ENCODE measurements around the gene HPSE2. TPM values are rescaled to one million over a fixed set of nuclear protein-coding genes. Genes with fewer than 3 reads are reported as not detected.

Gene HPSE2
- polyA plus RNA-seq, 2 of the 4 experiments (the other 2 are of a cell fraction), result not detected

- FAIRE-seq (no peak), DNase-seq (ENCODE audit: low read depth in 1 of 2, low spot score in 1 of 2) (no peak), ATAC-seq (no peak)
- H3K4me3 ChIP-seq, result no peak overlapping the region
- WGBS (ENCODE audit: missing lambda C conversion rate), result 8% methylated on average over 2 of the region's 2 CpGs
- no peaks in the 10 kb centered on the region for H3K4me1 ChIP-seq
- H3K9me3 ChIP-seq, result no peaks in the 10 kb centered on the region
- no peak overlapping the region for H3K4me2 ChIP-seq
- TF ChIP-seq TFCP2L1 (CRISPR knock-in tag; IDR thresholded peaks at IDR 0.05) (no peak), PHF8 (IDR thresholded peaks at IDR 0.05; ENCODE audit: borderline replicate concordance, low read depth) (no peak), RCOR1 (IDR thresholded peaks at IDR 0.05; ENCODE audit: low read depth, low read length) (no peak), HMGXB4 (CRISPR knock-in tag; IDR thresholded peaks at IDR 0.05; ENCODE audit: borderline replicate concordance) (no peak), JUNB (IDR thresholded peaks at IDR 0.05) (no peak), MYC (IDR thresholded peaks at IDR 0.05; ENCODE audit: borderline replicate concordance, low read length) (no peak), ELK1 (IDR thresholded peaks at IDR 0.05; ENCODE audit: low read depth, low read length) (no peak), RNF2 (IDR thresholded peaks at IDR 0.05; ENCODE audit: borderline replicate concordance, low read depth) (no peak), PBX3 (IDR thresholded peaks at IDR 0.05) (no peak), MAFK (IDR thresholded peaks at IDR 0.05; ENCODE audit: partially characterized antibody) (no peak), REST (IDR thresholded peaks at IDR 0.05) (no peak), NR3C1 (IDR thresholded peaks at IDR 0.05) (no peak), USF2 (IDR thresholded peaks at IDR 0.05) (no peak), POLR2A (IDR thresholded peaks at IDR 0.05; ENCODE audit: low read length) (no peak), GATA3 (IDR thresholded peaks at IDR 0.05; ENCODE audit: borderline replicate concordance) (no peak)
- no peak overlapping the region for H3K27ac ChIP-seq
- ChIA-PET POLR2A (no interaction called here), CTCF (no interaction called here)
Measured at GRCh38 chr10:98568551-98568950, 667.1 kb downstream of the HPSE2 start.

- H3K4me3 ChIP-seq, result no peak overlapping the region
- 36% methylated on average over 4 of the region's 4 CpGs for WGBS (ENCODE audit: missing lambda C conversion rate)
- no peak for ATAC-seq
- no peaks in the 10 kb centered on the region for H3K4me1 ChIP-seq
- TF ChIP-seq MYC (IDR thresholded peaks at IDR 0.05; ENCODE audit: borderline replicate concordance, low read length), result no peak
- ChIA-PET CTCF (interaction anchor here (0.6 to 1.0 kb wide), 3 partner anchors 12 to 432 kb away, joined by 3 read pairs; no protein-coding TSS in a partner anchor), POLR2A (no interaction called here)
- no peak for FAIRE-seq
- H3K4me2 ChIP-seq, result no peak overlapping the region
- no peak overlapping the region for H3K27ac ChIP-seq
- no peaks in the 10 kb centered on the region for H3K9me3 ChIP-seq
- DNase-seq (ENCODE audit: low read depth in 1 of 2, low spot score in 1 of 2), result no peak
Measured at GRCh38 chr10:98567391-98568133, 668.1 kb downstream of the HPSE2 start.

Measured in A549 (cell line).